Epidermal melanocyte (primary cell): ENCODE measurements around the gene SNCAIP.
"Not testable (repeated sequence)": the region's sequence is repeated elsewhere in the genome, so short reads cannot be mapped to it uniquely, and the experiment has no call there.

Source experiments
- DNase-seq: peaks from one replicate; pipeline ENCODE4 v3.0.0; 2011; ENCODE audit warnings: low spot score; ENCODE audit not compliant: insufficient read length

The SNCAIP gene

DNA sequence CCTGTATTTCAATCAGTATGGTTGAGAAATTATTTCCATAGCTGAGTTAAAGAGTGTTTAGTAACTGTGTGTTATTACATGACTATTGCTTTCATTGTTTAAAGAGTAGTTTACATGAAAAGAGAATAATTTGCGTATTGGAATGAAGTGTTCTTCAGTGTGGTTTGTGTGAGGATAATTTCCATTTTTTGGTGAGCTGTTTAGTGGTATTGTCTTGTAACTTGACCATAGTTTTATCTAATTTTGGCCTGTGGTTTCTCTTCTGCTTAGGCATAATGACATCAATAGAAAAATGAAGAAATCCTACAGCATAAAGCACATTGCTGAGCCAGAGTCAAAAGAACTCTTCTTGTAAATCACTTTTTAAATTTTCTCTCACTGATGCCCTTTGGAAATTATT is 151.2 kb downstream of the SNCAIP start:
- DNase-seq = no peak

DNA sequence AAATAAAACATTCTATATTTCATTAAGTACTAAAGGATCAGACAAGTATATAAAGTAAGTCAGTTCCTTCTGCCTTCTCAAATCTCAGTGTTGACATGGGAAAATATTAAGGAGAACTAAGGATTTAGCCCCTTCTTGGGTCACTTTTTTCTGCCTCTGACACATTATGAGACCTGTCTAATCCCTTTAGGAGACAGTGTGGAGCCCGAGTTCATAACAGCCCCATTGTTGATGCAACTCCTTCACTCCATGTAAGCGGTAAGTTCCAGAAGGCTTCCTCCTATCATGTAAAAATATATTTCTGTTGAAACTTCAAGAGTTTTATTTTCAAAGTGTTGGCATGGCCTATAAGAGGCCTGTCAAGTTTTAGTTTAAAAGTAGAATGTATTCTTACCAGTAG is 152.2 kb downstream of the SNCAIP start:
- DNase-seq = no peak

DNA sequence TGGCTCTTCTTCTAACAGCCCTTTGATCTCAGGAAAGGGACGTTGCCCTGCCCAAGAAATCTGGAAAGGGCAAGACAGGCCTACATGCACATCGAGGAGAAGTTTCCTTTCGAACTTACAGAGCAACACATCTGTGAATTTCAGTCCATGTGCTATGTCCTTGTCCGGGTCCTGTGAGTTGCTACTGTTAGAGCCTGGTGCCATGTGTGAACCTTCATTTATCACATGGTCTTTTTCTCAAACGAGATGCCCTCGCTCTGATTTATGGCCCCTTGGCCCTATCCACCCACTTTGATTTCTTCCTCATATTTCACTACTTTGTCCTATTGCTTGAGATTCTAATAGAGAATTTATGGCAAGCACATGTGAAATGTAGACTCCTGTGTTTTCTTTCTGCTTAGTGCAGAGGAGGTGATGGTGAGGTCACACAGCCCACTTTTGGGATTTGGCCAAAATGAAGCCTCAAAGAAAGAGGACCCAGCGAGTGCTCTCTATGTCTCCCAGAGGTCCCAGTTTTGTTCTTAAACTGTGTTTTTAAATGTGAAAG is 153.1 kb downstream of the SNCAIP start:
- no peak for DNase-seq

DNA sequence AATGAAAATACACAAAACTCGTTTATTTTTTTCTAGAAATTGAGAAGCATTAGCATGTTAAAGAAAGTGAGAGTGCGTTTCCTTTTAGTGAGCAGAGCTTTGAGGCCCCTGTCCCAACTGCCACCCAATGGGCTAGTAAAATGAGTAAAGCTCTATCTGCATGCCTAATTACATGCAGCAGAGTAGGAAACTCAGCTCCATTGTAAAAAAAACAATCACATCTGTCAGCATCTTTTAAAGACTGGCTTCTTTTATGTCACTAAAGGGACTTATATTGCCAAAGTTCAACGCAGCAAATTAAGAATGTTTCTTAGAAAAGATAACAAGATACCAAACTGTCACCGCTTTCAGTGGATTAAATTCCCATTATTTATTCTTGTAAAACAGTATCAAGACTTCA is 154.0 kb downstream of the SNCAIP start:
- no peak for DNase-seq

DNA sequence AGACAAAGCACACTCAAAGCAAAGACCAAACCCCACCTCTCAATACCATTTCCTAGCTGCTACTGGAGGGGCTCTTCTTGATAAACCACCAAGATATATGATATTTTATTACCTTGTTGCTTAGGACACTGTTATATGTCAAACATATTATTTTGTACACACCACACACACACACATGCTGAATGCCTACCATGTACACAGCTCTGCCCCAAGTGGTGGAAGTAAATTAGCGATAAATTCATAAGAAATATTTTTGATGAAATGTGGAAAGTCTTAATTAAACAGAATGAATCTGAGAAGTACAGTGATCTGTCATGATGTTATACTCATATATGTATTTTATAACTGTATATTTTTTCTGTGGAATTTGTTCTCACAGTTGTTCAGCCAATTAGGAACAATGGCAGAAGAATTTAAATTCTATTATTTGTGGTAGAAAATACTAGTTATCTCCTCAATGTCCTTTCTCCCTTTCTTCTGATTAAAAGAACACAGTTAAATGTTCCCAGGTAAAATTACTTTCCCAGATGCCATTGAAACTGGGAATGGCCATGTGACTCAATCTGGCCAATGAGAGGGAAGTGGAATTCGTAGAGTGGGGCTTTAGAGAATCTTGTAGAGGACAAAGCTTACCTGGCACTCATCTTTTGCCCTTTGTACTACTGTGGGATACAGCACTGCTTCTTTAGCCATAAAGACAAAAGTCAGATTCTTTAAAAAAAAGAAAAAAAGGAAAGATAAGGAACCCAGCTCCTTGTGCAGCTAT is 156.5 kb downstream of the SNCAIP start:
- no peak for DNase-seq

DNA sequence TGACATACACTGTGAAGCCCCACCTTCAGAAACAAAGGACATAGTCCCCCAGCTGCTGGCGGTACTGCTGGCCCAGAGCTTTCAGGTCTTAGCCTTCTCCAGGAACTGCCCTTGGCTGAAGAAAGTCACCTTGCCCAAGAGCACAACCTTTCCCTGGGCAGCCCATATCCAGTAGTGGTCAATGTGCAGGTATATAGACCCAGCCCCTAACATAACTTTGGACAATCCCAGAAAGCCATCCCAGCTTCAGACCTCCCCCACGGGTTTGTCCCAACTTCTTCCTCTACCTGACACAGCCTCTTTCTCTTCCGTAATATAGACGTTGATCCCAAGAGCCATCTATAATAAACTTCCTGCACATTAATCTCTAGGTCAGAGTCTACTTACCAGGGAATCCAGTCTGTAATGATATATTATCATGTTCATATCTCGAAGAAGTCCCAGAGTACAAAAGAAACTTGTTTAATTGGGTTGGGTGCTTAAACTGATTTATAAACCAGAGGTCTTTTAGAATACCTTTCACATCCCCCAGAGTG is 157.4 kb downstream of the SNCAIP start:
- no peak for DNase-seq

DNA sequence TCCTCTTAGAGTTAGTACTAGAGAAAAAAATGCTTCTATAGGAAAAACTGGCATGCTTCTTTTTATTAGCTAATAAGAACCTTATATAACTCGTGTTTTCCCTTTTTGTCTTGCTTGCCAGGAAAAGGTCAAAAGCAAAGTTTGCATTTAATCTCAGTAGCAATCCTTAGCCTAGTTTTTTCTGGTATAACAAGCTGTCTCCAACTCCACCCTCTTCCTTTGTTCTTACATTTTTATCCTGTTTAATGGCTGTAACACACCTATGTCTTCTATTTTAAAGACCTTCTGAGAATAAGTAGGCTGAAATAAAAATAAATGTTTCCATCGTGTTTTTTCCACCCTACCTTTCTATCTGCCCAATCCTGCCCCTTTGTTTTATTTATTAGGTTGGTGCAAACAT is 158.3 kb downstream of the SNCAIP start:
- no peak for DNase-seq

DNA sequence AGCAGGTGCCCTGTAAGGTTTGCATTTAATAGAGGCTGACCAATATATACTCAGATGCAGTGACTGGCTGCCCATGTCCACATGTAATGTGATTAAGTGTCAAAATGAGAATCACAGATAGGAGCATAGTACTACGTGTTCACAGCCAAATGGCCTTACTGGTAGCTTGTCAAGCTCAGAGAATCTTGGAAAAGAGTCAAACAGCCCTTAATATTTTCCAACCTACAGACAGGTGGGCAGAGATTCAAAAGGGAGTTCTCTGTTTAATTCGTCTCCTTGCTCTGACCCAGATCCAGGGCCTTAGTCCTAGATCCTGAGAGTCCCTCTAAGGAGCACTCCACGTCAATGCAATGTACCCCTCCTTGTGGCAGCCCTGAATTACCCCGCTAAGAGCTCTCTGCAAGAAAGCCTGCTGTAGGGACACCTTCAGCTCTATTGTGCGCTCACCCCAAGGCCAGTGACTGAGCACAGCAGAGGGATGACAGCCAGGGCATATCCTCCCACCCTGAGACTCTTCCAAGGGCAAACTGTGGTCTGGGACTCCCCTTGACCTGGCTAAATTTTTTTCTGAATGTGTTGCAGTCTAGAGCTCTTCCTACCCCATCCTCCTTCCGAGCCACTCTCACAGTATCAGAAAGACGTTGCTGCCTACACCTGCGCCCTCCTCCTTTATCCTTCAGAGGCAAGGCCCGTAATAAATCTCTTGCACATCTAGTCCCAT is 159.2 kb downstream of the SNCAIP start:
- no peak for DNase-seq

DNA sequence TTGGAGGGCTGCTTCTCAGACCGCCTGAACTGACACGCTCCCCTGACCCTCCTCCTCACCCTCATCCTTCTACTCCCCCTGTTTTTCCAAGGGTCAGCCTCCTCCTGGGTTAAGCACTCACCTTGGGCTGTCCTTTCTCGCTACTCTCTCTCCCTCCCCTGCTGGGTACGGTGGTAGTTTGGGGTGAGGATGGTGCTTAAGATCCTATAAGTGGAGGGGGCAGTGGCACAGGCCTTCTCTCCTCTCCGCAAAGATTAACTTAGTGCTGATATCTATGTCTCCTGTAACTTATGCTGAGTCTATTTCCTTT is 159.7 kb downstream of the SNCAIP start:
- no peak for DNase-seq

DNA sequence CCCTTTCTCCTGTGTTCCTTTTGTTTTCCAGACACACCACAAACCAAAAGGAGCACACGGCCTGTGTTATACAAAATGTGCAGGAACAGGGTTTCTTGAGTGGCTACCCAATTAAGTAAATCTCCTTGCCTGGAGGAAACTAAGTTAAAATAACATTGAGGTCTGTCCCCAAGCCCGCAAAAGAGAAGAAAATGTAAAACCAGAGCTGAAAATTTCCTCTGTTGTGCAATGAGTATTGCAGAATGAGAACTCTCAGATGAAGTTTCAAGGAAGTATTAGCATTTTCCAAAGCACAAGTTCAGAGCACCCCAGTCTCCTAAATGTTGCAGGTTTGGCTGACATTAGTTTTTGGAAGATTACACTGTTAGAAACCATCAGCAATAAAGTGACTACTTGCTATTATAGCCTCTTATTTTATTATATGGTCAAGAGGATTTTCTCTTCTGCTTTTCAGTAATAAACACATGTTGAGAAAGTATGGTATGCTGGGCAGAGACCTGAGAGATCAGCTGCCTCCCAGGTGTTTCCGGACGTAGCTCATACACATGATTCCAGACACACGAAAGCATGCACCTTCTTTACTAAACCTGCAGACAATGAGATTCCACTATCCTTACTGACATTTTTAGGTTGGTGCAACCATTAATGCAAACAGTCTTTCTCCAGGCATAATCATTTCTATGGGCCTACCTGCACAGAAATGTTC is 161.3 kb downstream of the SNCAIP start:
- DNase-seq = no peak

DNA sequence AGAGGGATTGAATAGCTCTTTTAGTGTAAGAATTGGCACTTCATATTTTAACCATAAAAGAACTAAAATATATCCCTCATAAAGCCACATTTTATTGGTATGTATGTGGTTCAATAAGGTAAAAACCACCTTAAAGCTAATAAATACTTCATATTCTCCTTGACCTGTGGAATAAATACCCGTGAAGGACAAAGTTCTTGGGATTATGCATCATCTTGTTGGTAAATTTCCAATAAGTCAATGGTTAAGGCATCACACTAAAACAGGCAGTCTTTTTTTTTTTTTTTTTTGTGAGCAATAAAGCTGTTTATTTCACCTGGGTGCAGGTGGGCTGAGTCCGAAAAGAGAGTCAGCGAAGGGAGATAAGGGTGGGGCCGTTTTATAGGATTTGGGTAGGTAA is 161.9 kb downstream of the SNCAIP start:
- no peak for DNase-seq

DNA sequence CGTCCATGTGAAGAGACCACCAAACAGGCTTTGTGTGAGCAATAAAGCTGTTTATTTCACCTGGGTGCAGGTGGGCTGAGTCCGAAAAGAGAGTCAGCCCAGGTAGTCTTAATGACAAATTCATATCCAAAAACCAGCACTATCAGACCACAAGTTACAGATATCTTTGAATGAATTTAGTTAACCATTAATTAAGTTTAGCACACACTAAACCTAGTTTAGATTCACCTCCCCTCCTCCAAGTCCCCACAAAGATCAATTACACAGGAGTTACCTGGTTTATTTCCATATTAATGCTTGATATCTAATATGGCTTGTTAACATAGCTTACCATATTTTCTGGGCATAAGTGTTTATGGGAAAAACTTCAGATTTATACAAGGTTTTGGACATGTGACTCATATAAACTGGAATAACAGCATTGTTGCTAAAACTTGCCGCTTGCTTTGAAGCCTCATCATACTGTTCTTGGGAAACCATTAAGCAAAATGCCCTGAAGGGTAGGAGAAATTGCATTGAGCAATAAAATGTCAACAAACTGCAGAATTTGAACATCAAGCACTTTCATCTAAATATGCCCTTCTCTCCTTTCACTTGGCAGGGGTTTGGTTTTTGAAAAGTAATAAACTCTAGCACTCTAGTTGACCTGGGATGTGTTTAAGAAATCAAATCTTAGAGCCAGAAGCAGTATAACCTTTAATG is 166.9 kb downstream of the SNCAIP start:
- DNase-seq = no peak

DNA sequence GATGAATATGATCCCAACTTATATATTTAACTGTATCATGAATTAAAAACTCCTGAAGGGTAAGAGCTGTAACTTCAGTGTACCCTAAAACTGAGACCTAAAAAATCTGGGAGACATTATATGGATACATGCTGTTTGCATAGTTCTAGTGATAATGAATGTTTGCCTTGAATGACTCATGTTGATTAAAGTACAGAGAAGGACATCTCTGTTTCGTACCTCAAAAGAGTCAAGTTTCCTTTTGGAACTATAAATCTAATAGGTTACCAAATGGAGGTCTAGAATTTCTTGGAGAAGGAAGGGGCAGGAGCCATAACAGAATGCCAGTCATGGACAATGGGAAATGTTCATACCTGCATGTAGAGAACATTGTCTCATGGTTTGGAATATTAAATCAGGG is 168.1 kb downstream of the SNCAIP start:
- no peak for DNase-seq

DNA sequence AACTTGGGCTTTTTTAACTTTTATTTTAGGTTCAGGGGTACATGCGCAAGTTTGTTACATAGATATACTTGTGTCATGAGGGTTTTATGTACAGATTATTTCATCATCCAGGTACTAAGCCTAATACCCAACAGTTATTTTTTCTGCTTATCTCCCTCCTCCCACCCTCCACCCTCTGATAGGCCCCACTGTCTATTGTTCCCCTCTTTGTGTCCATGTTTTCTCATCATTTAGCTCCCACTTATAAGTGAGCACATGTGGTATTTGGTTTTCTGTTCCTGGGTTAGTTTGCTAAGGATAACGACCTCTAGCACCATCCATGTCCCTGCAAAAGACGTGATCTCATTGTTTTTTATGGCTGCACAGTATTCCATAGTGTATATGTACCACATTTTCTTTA is 172.1 kb downstream of the SNCAIP start:
- no peak for DNase-seq

DNA sequence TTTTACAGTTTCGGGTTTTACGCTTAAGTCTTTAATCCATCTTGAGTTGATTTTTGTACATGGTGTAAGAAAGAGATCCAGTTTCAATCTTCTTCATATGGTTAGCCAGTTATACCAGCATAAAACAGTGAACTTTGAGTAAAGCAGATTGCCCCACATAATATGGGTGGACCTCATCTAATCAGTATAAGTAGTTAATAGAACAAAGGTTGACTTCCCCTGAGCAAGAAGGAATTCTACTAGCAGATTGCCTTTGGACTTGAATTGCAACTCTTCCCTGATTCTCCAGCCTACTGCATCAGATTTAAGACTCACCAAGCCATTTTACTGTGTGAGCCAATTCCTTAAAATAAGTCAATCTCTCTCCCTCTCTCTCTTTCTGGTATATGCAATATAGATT is 173.2 kb downstream of the SNCAIP start:
- no peak for DNase-seq

DNA sequence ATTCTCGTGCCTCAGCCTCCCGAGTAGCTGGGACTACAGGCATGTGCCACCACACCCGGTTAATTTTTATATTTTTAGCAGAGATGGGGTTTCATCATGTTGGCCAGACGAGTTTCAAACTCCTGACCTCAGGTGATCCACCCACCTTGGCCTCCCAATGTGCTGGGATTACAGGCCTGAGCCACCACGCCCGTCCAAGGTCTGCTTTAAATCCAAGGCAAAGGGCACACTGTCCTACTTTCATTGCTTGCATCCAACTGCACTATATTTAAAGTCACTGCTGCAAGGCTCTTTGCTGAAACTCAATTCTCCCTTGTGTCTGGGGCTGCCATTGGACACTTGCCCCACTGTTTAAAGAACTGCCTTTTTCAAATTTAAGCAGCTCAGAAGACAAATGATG is 174.6 kb downstream of the SNCAIP start:
- DNase-seq = not testable (repeated sequence)

DNA sequence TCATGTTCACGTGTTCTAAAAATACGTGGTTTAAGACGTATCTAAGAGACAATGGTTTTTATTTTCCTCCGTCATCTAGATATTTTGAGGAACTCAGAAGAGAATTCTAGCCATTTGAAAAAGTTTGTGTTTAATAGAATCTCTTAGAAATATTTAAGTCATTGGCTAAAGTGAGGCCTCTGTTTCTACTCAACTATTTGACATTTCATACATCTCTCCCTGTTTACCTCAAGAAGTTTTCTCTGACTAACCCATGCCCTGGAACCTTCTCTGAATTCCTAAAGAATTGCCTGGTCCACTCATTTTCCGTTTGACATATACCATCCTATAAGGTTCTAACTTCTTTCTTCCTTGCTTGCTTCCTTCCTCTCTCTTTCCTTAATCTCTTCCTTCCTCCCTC is 178.7 kb downstream of the SNCAIP start:
- no peak for DNase-seq

DNA sequence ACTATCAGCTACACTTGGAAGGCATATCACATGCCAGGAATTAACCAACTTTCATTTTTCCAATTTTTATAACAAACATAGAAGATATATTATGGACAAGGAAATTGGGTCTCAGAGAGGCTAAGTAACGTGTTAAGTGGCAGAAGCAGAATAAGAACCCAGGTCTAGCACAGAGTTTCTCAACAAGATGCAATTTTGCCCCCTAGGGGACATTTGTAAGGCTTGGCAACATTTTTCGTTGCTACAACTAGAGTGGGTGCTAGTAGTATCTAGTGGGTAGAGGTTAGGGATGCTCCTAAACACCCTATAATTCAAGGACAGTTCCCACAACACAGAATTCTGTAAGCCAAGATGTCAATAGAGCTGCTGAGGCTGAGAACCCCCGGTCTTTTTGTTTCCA is 180.6 kb downstream of the SNCAIP start:
- DNase-seq = no peak

DNA sequence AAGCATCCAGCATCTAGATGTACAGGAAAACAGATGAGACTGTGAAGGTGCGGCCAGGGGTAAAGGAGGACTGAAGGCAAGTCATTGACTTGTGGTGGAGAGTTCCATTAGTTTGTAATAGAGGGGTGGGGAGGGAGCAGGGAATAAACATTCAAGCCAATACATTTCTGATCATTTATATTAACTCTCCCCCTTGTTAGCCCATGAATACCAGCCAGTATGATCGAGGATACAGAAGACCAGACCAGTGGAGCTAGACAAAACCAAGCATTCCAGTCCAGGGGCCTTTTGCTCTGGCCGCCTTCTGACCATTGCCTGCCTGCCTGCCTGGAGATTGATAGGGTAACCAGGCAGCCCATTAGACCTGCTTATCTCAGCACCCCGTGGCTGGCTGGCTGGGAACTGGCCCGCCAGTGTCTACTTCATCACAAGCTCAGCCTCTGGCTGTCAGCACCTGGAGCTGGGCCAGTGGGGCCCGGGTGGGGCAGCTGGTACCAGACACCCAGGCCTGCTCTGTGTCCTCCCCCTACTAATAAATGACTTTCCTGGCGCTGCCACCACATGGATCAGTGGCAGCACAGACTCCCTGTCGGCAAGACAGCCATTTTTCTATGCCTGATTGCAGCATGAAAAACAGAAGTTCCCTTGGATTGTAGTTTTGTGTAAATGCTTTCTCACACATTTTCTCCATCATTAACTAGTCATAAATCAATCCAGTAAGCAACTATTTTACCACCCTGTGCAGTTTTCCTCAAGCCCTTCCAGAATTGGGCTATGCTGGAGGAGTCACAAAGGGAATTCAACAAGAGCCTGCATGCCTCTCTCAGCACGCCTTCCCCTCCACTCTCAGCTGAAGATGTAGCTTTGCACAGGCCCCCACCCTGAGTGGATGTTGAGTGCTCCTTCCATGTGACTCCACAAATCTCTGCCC is 181.3 kb downstream of the SNCAIP start:
- no peak for DNase-seq

DNA sequence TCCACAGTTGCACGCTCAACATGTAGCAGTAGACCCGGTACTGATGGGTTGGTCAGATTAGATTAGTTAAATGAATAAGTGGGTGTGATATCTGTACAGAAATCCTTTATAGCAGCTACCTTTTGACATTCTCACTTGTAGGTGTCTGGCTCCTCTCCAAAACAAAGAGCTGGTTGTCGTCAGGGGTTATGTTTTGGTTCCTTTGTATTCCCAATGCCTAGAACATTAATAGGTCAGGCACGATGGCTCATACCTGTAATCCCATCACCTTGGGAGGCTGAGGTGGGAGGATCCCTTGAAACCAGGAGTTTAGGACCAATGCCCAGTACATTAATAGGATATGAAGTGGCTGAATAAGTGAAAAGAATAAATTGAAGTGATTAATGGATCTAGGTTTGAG is 182.1 kb downstream of the SNCAIP start:
- no peak for DNase-seq
